HAP-1 (cell line): ENCODE data around the gene MNT.

Experiments
- DNase-seq, 2 experiments: peaks; one replicate each; pipeline ENCODE4 v3.0.0-alpha.2; 2016 to 2020; ENCODE audit warnings: low spot score in 2 of 2
- H3K27me3 ChIP-seq: fragments of 250-450 bp; sonication (Bioruptor Pico); 2 replicates; pipeline ENCODE4 v1.5.1; 2020; ENCODE audit warnings: low read depth, mild to moderate bottlenecking, moderate library complexity
- H3K36me3 ChIP-seq: fragments of 250-450 bp; sonication (Bioruptor Pico); replicated peaks from 2 replicates; pipeline ENCODE4 v1.5.1; 2020; ENCODE audit warnings: mild to moderate bottlenecking
- H3K4me1 ChIP-seq: fragments of 250-450 bp; sonication (Bioruptor Pico); 2 replicates; pipeline ENCODE4 v1.5.1; 2020; ENCODE audit warnings: mild to moderate bottlenecking
- H3K4me3 ChIP-seq: fragments of 250-450 bp; sonication (Bioruptor Pico); 2 replicates; pipeline ENCODE4 v1.5.1; 2020; ENCODE audit warnings: mild to moderate bottlenecking, moderate library complexity
- H3K9me3 ChIP-seq: fragments of 250-450 bp; sonication (Bioruptor Pico); 2 replicates; pipeline ENCODE4 v1.5.1; 2020; ENCODE audit warnings: mild to moderate bottlenecking, moderate library complexity
- in situ Hi-C: fragments of 300-500 bp; cut with MboI; formaldehyde crosslinking; loops from 3 replicates; pipeline ENCODE4 v1.14.3; 2020; ENCODE audit warnings: low sequenced_read_pairs, inconsistent platforms, mixed read lengths

The MNT gene

DNA sequence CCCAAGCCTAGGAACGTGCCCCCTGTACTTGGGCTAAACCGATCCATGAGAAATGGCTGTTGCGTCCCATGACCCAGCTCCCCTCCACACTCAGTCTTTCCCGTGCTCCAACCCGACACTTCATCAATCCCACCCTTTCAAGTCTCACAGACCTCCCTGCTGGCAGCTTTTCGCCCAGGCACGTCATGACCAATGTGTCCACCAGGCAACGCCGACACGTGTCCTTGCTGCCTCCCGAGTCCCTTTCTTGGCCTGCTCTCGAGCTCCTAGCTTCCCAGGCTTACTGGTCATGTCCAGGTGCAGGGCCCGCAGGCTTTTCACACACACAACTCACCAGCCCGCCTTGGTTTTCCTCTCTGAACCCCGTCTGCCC, 12.2 kb downstream of the MNT start:
- H3K4me3 ChIP-seq = no peak overlapping the region
- H3K9me3 ChIP-seq = no peaks in the 10 kb centered on the region
- no peaks in the 10 kb centered on the region for H3K27me3 ChIP-seq
- H3K4me1 ChIP-seq = peaks cover 9% of the 10 kb centered on the region
- DNase-seq = no peak
- peaks cover 12% of the 10 kb centered on the region for H3K36me3 ChIP-seq
- in situ Hi-C loops = loop anchor here (25.0 kb wide), 1 partner anchor 624 kb away; no protein-coding TSS in a partner anchor

DNA sequence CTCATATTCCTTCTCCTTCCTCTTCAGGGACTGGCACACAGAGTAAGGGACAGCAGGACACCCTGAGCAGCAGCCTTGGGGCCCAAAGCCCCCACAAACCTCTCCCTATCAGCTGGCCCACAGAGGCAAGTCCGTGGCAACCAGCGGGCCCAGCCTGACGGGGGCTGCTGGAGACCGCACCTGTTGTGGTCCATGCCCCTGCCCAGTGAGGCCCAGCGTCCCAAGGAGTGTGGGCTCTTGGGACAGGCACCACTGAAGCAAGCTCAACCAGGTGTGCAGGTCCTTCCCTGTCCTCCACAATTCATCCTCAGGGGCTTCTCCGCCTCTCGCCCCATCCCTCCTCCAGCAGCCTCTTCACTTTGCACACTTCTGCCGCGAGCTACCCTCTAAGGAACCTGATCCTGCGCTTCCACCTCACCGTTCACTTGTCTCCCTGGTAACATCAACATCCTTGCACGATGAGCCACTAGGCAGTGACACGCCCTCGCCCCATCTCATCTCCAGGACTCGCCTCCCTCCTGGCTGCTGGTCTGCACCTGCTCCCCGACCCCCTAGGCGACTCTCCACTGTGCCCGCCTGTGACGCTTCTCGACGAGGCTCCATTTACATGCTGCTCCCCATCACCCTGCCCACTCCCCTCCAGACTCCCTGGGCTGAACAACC, 12.7 kb downstream of the MNT start:
- Histone ChIP-seq H3K4me1 (peaks cover 7% of the 10 kb centered on the region), H3K36me3 (peaks cover 17% of the 10 kb centered on the region), H3K4me3 (no peak overlapping the region), H3K9me3 (no peaks in the 10 kb centered on the region), H3K27me3 (no peaks in the 10 kb centered on the region)
- in situ Hi-C loops = loop anchor here (25.0 kb wide), 1 partner anchor 624 kb away; no protein-coding TSS in a partner anchor
- DNase-seq = no peak

DNA sequence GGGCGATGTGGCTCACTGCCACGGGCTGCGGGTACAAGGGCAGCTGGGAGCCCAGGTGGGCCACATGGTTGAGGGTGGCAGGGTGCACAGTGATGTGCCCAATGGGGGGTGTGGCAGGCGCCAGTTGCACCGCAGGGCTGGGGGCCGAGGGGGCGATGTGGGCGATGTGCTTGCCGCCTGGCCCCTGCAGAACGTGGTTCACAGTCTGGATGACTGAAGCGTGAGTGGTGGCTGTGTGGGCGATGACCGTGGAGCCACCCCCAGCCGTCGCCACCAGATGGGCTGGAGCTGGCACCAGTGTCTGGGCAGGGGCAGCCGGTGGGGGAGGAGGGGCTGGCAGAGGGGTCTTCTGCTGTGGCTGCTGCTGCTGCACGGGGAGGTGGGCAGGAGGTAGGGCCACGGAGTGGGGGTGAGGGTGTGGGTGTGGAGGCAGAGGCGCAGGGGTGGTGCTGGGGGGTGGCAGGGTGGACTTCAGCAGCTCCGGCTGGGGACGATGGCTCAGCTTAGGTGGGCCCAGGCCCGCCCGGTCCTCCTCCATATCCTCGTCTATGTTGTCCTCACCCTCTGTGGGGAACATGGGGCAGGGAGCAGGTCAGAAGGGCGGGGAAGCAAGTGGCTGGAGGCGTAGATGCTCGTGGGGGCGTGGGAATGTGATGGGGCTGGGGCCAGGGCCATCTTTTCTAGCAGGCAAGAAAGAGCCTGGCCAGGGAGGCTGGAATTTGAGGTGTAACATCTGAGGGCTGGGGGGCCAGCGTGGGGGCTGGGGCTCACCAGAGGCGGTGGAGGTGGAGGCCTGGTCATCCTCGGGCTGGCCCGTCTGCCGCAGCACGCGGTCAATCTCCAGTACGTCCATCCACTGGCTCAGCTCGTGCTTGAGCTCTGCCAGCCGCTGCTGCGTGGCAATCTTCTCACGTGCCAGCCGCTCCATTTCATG, 13.5 kb downstream of the MNT start:
- DNase-seq = no peak
- in situ Hi-C loops = loop anchor here (25.0 kb wide), 1 partner anchor 625 kb away; no protein-coding TSS in a partner anchor
- H3K4me1 ChIP-seq = peaks cover 11% of the 10 kb centered on the region
- no peaks in the 10 kb centered on the region for H3K27me3 ChIP-seq
- H3K4me3 ChIP-seq = no peak overlapping the region
- peaks cover 17% of the 10 kb centered on the region for H3K36me3 ChIP-seq
- H3K9me3 ChIP-seq = no peaks in the 10 kb centered on the region

DNA sequence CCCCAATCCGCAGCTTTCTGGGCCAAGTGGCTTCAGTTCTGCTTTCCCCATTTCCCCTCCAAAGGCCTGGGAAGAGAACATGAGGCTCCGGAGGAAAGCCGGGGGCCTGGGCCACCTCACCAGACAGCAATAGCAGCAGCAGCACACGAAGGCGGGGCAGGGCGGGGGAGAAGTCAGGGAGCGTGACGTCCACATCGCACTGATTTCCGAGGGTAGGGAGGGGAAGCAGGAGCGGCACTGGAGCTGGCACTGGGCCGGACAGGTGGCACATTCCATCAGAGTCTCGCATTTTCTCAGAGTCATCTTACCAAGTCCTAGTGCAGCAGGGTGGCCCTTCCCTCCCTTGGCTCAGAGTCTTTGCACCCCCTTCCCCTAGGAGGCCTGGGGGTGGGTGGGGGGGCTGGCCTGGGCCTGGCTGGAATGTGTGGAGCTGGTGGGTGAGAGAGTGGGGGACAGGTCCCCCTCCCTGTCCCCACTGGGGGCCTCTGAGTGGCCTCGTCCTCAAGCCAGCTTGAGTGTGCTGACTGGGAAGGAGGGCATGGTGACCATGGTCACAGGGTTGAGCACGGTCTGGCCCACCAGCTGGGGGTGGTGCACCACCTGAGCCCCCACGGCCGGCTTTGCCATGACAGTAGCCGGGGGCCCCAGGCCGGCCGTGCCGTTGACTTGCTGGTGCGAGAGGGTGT, 14.3 kb downstream of the MNT start:
- in situ Hi-C loops = loop anchor here (25.0 kb wide), 1 partner anchor 626 kb away; no protein-coding TSS in a partner anchor
- no peak for DNase-seq
- no peak overlapping the region for H3K4me3 ChIP-seq
- no peaks in the 10 kb centered on the region for H3K27me3 ChIP-seq
- H3K4me1 ChIP-seq = peaks cover 4% of the 10 kb centered on the region; the same call in 1 of the 2 replicates
- H3K36me3 ChIP-seq = peaks cover 19% of the 10 kb centered on the region
- no peaks in the 10 kb centered on the region for H3K9me3 ChIP-seq

DNA sequence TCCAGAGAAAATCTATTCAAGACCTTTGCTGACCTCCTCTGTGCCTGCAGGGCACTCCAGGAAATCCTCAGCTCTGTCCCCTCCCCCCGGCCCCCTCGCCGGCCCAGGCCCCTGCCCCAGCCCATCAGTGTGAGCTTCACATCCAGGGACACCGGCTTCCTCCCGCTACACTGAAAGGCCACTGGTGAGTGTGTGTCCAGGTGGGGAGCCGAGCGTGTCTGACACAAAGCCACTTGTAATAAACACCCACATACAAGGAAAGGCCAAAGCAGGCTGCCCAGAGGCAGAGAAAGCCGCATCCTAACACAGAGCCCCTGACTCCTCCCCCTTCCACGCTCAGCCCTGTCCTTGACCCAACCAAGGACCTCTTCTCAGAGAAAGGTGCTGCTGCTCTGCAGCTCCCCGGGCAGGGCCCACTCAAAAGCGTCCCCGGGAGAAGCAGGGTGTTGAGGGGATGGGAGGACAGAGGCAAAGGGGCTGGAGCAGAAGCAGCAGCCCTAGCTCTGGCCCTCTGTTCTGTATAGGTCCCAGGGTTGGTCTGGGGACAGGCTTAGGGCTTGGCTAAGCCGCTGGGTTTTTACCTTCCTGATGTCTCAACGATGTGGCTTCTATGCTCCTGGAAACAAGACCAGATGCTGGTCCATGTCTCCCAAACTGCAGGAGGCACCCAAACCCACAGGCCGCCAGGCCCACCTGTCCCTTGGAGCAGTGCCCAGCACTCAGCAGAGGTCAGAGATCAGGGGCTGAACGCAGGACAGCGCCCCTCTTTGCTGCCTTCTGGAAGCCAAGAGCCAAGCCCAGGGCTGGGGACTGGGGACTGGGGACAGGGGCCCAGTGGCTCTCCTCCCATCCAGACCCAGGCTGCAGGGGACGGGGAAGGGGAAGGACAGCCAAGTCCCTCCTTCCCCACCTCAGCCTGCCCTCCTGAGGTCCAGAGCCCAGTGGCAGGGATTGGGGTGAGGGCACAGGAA, 15.3 kb downstream of the MNT start:
- in situ Hi-C loops = loop anchor here (25.0 kb wide), 1 partner anchor 627 kb away; no protein-coding TSS in a partner anchor
- Histone ChIP-seq H3K9me3 (no peaks in the 10 kb centered on the region), H3K36me3 (peaks cover 20% of the 10 kb centered on the region), H3K4me3 (no peak overlapping the region), H3K27me3 (no peaks in the 10 kb centered on the region), H3K4me1 (peaks cover 4% of the 10 kb centered on the region; the same call in 1 of the 2 replicates)
- no peak for DNase-seq

DNA sequence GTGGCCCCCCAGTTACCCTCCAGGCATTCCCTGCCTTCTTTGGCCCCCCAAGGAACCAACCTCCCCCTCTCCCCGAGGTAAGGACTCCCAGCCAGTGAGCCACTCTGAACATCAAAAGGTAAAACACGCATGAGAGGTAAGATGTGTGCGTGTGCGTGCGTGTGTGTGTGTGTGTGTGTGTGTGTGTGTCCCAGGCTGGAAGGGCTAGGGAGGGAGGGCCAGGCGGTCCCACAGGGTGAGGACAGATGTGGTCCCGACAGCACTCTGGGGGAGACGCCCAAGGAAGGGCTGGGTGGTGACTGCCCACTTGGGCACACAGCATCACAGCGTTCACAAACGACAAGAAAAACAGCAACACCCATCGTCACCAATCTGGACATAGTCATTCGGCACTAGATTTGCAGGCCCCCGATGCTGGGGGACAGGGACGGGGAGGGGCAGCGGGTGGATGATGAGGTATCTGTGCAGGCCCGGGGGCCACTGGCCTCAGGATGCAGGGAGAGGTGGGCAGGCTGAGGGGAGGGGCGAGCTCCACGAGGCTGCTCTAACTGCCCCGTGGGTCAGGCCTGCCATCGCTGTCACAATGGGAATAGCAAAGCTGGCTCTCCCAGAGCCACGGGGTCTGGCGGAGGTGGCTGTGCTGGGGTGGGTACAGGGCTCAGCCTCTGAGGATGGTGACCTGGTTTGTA, 16.3 kb downstream of the MNT start:
- H3K4me3 ChIP-seq = no peak overlapping the region
- in situ Hi-C loops = loop anchor here (25.0 kb wide), 1 partner anchor 628 kb away; no protein-coding TSS in a partner anchor
- H3K27me3 ChIP-seq = no peaks in the 10 kb centered on the region
- DNase-seq = no peak
- peaks cover 20% of the 10 kb centered on the region for H3K36me3 ChIP-seq
- peaks cover 4% of the 10 kb centered on the region; the same call in 1 of the 2 replicates for H3K4me1 ChIP-seq
- no peaks in the 10 kb centered on the region for H3K9me3 ChIP-seq

DNA sequence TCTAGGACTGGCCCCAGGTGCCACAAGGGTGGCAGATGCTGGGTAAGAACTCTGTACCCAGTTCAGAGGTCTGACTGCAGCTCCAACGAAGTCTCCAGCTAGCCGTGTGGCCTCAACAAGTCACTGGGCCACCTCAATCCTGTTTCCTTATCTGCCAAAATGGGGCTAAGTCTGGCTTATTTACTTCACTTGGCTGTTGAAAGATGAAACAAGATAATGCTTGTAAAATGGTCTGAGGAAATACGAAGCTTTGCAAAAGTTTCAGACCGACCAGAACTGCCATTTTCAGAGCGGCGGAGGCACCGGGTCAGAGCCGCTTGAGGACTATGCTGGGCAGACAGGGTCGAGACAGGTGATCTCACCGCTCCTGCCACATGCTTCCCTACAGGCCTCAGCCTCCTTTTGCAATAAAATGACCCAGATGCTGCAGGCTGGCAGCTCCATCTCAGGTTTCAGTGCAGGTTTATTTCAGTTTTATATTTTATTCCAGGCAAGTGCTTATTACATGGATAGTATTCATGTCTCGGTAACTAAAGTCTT, 17.2 kb downstream of the MNT start:
- Histone ChIP-seq H3K36me3 (peaks cover 20% of the 10 kb centered on the region), H3K27me3 (no peaks in the 10 kb centered on the region), H3K4me3 (no peak overlapping the region), H3K4me1 (peaks cover 4% of the 10 kb centered on the region; the same call in 1 of the 2 replicates), H3K9me3 (no peaks in the 10 kb centered on the region)
- no peak for DNase-seq
- in situ Hi-C loops = loop anchor here (25.0 kb wide), 1 partner anchor 629 kb away; no protein-coding TSS in a partner anchor

DNA sequence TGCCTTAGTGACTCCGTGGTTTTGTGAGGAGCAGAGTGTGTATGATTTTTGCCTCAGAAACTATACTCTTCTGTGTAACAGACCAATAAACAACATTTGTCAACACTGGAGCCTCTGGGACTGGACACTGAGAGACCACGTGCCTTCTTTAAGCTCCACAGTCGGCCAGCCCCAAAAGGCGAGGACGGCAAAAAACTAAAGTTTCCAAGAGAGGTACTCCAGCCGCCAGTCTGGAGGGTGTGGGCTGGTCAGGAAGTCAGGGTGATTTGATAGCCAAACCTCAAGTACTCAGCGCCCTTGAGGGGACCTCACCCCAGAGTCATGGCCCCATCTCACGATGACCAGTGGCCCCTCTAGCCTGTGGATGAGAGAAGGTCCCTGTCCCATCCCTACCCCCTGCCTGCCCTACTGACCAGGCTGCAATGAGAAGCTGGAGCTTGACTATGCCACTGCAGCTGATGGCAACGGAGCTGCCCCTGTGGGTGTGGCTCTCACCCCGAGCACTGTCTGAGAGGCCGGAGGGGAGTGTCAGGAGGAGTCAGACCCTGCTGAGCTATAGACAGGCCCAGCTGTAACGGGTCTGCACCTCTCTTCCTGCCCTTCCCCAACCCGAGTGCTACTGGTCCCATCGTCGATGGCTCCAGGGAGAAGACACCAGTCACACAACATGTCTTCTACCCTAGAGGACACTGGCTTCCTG, 19.8 kb downstream of the MNT start:
- no peak overlapping the region for H3K4me3 ChIP-seq
- no peaks in the 10 kb centered on the region for H3K27me3 ChIP-seq
- no peaks in the 10 kb centered on the region for H3K9me3 ChIP-seq
- H3K4me1 ChIP-seq = peaks cover 4% of the 10 kb centered on the region; the same call in 1 of the 2 replicates
- in situ Hi-C loops = loop anchor here (25.0 kb wide), 1 partner anchor 631 kb away; no protein-coding TSS in a partner anchor
- DNase-seq = no peak
- peaks cover 20% of the 10 kb centered on the region for H3K36me3 ChIP-seq

DNA sequence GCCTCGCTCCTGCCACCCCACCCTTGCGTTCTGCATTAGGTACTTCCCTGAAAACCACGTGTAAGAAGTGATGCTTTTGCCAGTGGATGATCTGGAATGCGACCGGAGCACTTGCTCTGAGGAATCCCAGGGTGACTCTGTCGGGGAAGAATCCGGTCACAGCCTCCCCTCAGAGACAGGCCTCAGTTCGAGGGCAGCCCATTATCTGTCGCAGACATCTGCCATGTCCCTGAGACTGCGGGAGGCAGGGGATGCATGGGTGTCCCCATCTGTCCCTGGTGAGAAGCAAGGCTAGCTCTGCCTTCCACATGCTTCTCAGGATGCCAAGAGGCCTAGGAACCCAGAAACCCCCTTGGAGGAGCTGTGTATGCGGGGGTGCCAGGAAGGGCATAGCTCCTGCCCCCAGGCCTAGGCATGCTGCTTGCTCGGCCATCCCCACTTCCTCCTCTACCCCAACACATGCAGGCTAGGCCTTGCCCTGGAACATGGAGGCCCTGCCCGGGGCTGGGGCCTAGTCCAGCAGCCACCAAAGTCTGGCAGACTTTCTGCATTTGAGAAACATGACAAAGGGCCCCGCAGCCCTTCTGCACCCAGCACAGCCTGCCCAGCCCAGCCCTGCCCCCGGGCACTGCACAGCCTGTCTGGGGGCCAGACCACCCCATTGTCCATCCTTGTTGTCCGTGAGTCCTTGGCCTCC, 20.5 kb downstream of the MNT start:
- Histone ChIP-seq H3K4me3 (no peak overlapping the region), H3K36me3 (peaks cover 24% of the 10 kb centered on the region), H3K27me3 (no peaks in the 10 kb centered on the region), H3K4me1 (peaks cover 4% of the 10 kb centered on the region; the same call in 1 of the 2 replicates), H3K9me3 (no peaks in the 10 kb centered on the region)
- in situ Hi-C loops = loop anchor here (25.0 kb wide), 1 partner anchor 632 kb away; no protein-coding TSS in a partner anchor
- DNase-seq = no peak

DNA sequence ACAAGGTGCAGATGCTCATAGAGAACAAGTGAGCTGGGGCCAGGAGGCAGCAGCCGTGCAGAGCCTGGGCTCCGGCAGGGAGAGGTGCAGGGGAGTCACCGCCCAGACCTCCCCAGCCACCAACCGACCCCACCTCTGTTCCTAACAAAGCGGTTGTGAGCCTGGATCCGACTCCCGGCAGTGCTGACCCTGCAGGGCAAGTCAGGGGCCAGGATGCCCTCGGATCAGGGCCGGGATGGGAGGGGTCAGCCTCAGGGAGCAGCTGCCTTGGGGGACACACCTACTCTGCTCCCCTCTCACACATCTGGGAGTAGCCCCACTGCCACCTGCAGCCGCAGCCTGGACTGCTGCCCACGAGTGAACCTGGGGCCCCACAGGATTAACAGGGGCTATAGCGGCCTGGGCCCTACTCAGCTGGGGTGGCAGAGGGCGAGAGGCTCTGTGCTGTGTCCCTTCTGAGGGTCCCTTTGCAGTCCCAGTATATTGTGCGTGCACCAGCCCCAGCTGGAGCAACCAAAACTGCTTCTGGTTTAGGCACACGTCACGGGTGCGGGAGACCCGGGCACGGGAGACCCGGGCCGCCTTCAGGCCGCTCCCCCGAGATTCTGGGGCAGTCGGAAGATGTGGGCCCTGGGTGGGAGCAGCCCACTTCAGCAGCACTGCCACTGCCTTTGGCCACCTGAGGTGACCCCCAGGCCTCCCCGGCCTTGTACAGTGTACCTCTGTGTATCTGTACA, 21.2 kb downstream of the MNT start:
- Histone ChIP-seq H3K27me3 (no peaks in the 10 kb centered on the region), H3K9me3 (no peaks in the 10 kb centered on the region), H3K36me3 (peaks cover 27% of the 10 kb centered on the region), H3K4me1 (peaks cover 4% of the 10 kb centered on the region; the same call in 1 of the 2 replicates), H3K4me3 (no peak overlapping the region)
- in situ Hi-C loops = loop anchor here (5.0 to 25.0 kb wide), 2 partner anchors 43 to 633 kb away; no protein-coding TSS in a partner anchor
- DNase-seq = no peak
